Naive thymus-derived CD8-positive, alpha-beta T cell (primary cell): Measurements from ENCODE around the gene SHTN1. TPM values are rescaled to one million over a fixed set of nuclear protein-coding genes. Genes with fewer than 3 reads are reported as not detected.

ENCODE experiments used
- ATAC-seq, 2 donors: fragments of 150-1000 bp; cut with Tn5 transposase in 1 of 2; sonication (Bioruptor Pico), chemical (Tn5 transposase) in 1 of 2; 1 replicate in 1 of 2; 2 replicates in 1 of 2; pipeline ENCODE4 v1.10.0; 2021; ENCODE audit warnings: mild to moderate bottlenecking in 2 of 2, moderate library complexity in 2 of 2
- POLR2A ChIA-PET: fragments of 350-600 bp; sonication (Branson Sonifier 250); formaldehyde crosslinking; loops from one replicate; lab custom pipeline; 2021; ENCODE audit warnings: antibody characterized with exemption; lab: Charles Lee
- DNase-seq, 10 donors: peaks; one replicate each; pipeline versions ENCODE4 v3.0.0 to v3.0.0-alpha.2; 2020 to 2022
- H3K27ac Mint-ChIP-seq, 10 donors: one replicate each; pipeline ENCODE4 v1.8.0; 2020 to 2022; ENCODE audit warnings: mild to moderate bottlenecking in 10 of 10, mixed read lengths in 10 of 10, moderate library complexity in 4 of 10, inconsistent platforms in 1 of 10
- H3K27me3 Mint-ChIP-seq, 5 donors: one replicate each; pipeline ENCODE4 v1.8.0; 2021 to 2022; ENCODE audit warnings: mixed read lengths in 5 of 5
- H3K36me3 Mint-ChIP-seq, 3 donors: one replicate each; pipeline ENCODE4 v1.8.0; 2020 to 2022; ENCODE audit warnings: mixed read lengths in 3 of 3, mild to moderate bottlenecking in 2 of 3, inconsistent platforms in 1 of 3
- H3K4me1 Mint-ChIP-seq, 4 donors: one replicate each; pipeline ENCODE4 v1.8.0; 2021 to 2022; ENCODE audit warnings: mixed read lengths in 4 of 4
- H3K4me3 Mint-ChIP-seq, 10 donors: one replicate each; pipeline ENCODE4 v1.8.0; 2020 to 2022; ENCODE audit warnings: mild to moderate bottlenecking in 10 of 10, mixed read lengths in 10 of 10, moderate library complexity in 6 of 10, inconsistent platforms in 1 of 10
- H3K9me3 Mint-ChIP-seq, 9 donors: one replicate each; pipeline ENCODE4 v1.8.0; 2020 to 2022; ENCODE audit warnings: mixed read lengths in 9 of 9, mild to moderate bottlenecking in 3 of 9, inconsistent platforms in 1 of 9, moderate library complexity in 1 of 9
- polyA plus RNA-seq, 3 donors: library from polyadenylated mRNA; unstranded; fragments of 300-500 nt; fragmentation: Illumina TruSeq; gene quantifications; one replicate each; pipeline ENCODE4 v1.2.3, GENCODE V29; 2021
- total RNA-seq, 8 experiments: library from RNA in 2 of 8; stranded (reverse) in 2 of 8; gene quantifications; one replicate each; pipeline ENCODE4 v1.2.3 and lab custom pipeline; 2021 to 2026

SHTN1 gene
- total and polyA plus RNA-seq, 5 experiments from 2014 or later: 0.25 TPM; not detected in 4

DNA sequence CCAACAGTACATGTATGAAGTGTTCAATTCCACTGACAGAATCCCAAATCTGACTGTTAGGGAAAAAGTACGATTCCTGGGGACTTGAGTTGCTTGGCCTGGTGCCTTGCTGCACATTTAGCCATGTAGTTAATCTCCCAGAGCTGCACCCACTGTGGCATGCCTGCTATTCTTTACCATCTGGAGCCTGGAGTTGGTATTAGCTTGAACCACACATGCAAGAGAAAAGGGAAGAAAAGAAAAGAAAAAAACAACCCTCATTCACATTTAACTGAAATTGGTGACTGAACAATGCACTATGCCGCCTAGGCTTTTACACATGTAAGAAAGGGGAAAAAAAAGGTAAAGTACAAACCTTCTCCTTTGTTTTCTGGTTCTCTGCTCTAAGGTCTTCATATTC lies 26.1 kb downstream of the SHTN1 start:
- no peak overlapping the region for H3K4me3 Mint-ChIP-seq
- POLR2A ChIA-PET: no interaction called here
- ATAC-seq: no peak

DNA sequence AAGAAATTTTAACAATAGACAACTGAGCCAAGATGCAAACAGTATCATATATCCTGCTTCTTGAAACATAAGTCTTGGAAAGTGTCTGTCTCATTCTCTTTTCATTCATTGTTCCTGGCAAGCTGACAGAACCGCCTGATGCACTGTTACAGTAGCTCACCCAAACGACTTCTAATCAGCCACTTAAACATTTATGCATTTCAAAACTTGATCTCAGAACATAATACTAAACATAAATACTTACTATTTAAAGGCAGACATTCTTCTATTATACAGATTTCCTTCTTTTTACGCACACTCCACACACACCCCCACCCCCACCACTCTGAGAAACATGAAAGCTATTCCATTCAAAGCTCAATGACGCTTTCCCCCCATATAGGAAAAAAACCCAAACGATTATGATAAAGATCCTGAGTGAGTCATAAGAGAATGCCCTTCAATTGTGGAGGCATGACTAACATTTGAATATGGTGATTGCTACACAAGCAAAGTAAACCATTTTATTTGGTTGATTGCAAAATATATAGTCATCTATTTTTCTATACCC lies 30.5 kb downstream of the SHTN1 start:
- no peaks in the 10 kb centered on the region for H3K36me3 Mint-ChIP-seq
- POLR2A ChIA-PET: no interaction called here
- no peak for ATAC-seq
- no peak overlapping the region for H3K4me3 Mint-ChIP-seq
- peaks cover 0 to 3% (median 0%) of the 10 kb centered on the region in 9 donors for H3K9me3 Mint-ChIP-seq
- no peak overlapping the region for H3K27ac Mint-ChIP-seq
- H3K4me1 Mint-ChIP-seq: no peaks in the 10 kb centered on the region
- peaks cover 0 to 27% (median 3%) of the 10 kb centered on the region in 5 donors for H3K27me3 Mint-ChIP-seq
- DNase-seq: no peak

More for the DNA sequence above, 26.1 kb downstream of the SHTN1 start:
- Mint-ChIP-seq H3K27ac (no peak overlapping the region), H3K4me1 (no peaks in the 10 kb centered on the region), H3K36me3 (no peaks in the 10 kb centered on the region), H3K27me3 (peaks cover 2 to 16% (median 7%) of the 10 kb centered on the region in 5 donors), H3K9me3 (no peaks in the 10 kb centered on the region)
- no peak for DNase-seq

DNA sequence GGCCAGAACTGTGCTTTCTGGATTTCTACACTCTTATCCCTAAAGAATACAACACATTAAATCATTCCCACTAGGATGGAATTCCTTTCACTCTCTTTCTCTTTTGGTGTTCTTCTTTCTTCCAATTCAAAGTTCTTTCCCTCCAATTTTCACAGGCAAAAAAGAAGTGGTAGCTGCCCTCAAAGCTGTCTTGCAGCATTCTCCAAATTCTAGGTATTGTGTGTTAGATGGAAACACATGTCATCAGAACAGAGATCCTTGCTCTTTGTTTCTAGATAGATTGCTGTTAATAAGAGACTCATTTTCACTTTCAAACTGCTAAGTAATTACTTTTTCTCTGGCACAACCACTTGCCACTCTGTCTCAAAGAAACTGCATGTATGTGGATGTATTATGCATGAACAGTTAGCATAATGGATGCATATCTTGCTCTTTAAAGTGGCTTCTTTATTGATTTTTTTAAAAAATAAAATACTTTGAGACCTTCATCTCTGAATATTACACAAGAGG lies 31.0 kb downstream of the SHTN1 start:
- DNase-seq (no peak), ATAC-seq (no peak)
- Mint-ChIP-seq H3K9me3 (peaks cover 0 to 3% (median 0%) of the 10 kb centered on the region in 9 donors), H3K27ac (no peak overlapping the region), H3K36me3 (no peaks in the 10 kb centered on the region), H3K27me3 (peaks cover 0 to 27% (median 3%) of the 10 kb centered on the region in 5 donors), H3K4me3 (no peak overlapping the region), H3K4me1 (no peaks in the 10 kb centered on the region)
- POLR2A ChIA-PET: no interaction called here

DNA sequence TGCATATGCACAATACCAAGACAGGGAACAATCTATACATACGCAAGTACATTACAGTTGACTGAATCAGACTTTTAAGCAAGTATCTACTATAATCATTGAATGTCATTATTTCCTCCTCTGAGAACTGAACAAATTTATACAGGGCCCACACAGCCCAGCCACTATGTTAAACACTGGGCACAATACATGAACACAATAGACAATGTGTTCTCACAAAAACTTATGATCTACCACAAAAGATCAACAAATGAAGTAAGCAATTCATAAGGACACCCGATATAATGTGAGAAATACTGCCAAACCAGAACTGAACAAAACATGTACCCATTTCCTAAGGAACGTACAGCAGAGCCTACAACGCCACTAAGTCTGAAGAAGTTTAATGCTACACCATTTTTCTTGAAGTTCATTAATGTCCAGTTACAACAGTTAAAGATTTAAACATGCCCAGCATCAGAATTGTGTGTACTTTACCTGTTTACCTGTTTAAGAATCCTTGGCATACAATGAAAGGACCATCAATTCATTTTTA lies 31.5 kb downstream of the SHTN1 start:
- Mint-ChIP-seq H3K27me3 (peaks cover 0 to 27% (median 3%) of the 10 kb centered on the region in 5 donors), H3K9me3 (peaks cover 0 to 3% (median 0%) of the 10 kb centered on the region in 9 donors), H3K36me3 (no peaks in the 10 kb centered on the region), H3K27ac (no peak overlapping the region), H3K4me1 (no peaks in the 10 kb centered on the region), H3K4me3 (no peak overlapping the region)
- DNase-seq: no peak
- no peak for ATAC-seq
- POLR2A ChIA-PET: no interaction called here

DNA sequence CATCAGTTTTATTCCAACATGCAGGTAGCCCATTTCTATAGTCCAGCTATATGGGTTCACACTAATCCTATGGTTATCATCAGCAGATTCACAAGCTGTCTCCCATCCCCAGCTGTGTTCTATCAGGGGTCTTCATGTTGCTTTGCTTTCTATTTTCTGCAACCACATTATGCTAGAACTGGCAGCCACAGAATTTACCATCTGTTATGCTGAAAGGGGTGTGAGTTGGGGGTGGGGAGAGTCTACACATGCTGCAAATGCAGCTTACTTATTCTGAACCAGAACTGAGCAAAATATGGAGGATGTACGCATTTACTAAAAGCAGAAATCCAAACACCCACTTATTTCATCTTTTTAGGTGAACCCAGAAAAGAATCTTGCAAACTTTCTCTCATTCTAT lies 32.9 kb downstream of the SHTN1 start:
- DNase-seq: no peak
- Mint-ChIP-seq H3K27ac (no peak overlapping the region), H3K4me3 (no peak overlapping the region), H3K9me3 (peaks cover 0 to 3% (median 0%) of the 10 kb centered on the region in 9 donors), H3K36me3 (no peaks in the 10 kb centered on the region), H3K27me3 (peaks cover 0 to 22% (median 2%) of the 10 kb centered on the region in 5 donors), H3K4me1 (no peaks in the 10 kb centered on the region)
- POLR2A ChIA-PET: no interaction called here
- ATAC-seq: no peak

DNA sequence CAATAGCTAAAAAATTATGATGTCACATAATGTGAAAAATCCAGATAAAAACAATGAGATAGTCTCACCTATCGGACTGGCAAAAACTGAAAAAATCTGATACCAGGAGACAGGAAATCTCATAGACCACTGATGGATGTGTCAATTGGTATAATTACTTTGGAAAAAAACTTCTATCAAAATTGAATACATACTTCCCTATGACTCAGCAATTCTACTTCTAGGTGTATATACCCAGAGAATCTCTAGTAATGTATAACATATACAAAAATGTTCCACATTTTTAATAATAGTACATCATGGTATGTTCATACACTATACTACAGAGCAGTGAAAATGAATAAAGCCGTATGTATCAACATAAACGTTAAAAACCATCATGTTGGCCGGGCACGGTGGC lies 34.9 kb downstream of the SHTN1 start:
- Mint-ChIP-seq H3K36me3 (no peaks in the 10 kb centered on the region), H3K4me3 (no peak overlapping the region), H3K4me1 (no peaks in the 10 kb centered on the region), H3K9me3 (peaks cover 0 to 3% (median 0%) of the 10 kb centered on the region in 9 donors), H3K27me3 (peaks cover 0 to 14% (median 2%) of the 10 kb centered on the region in 5 donors), H3K27ac (no peak overlapping the region)
- POLR2A ChIA-PET: no interaction called here
- ATAC-seq (no peak), DNase-seq (no peak)

DNA sequence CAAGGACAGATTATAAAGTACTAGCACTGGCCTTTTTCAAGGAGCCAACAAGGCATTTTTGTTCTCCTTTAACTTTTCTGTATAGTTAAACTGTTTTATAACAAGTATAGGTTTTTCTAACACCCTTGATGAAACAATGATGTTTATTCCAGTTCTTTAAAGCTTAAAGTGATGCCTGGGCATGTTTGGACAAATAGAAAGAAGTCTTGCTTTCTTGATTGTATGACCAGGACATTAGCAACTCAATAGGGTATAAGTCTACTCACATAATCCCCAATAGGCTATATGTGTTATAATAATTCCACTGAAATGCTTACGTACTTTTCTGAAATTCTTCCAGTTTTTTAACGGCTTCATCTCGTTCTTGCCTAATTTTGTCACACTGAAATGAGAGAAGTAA lies 36.7 kb downstream of the SHTN1 start:
- DNase-seq: no peak
- ATAC-seq: no peak
- no peak overlapping the region for H3K27ac Mint-ChIP-seq
- H3K27me3 Mint-ChIP-seq: peaks cover 0 to 8% (median 2%) of the 10 kb centered on the region in 5 donors
- H3K36me3 Mint-ChIP-seq: no peaks in the 10 kb centered on the region
- H3K4me1 Mint-ChIP-seq: no peaks in the 10 kb centered on the region
- H3K4me3 Mint-ChIP-seq: no peak overlapping the region
- POLR2A ChIA-PET: no interaction called here
- H3K9me3 Mint-ChIP-seq: peaks cover 0 to 4% (median 0%) of the 10 kb centered on the region in 9 donors

DNA sequence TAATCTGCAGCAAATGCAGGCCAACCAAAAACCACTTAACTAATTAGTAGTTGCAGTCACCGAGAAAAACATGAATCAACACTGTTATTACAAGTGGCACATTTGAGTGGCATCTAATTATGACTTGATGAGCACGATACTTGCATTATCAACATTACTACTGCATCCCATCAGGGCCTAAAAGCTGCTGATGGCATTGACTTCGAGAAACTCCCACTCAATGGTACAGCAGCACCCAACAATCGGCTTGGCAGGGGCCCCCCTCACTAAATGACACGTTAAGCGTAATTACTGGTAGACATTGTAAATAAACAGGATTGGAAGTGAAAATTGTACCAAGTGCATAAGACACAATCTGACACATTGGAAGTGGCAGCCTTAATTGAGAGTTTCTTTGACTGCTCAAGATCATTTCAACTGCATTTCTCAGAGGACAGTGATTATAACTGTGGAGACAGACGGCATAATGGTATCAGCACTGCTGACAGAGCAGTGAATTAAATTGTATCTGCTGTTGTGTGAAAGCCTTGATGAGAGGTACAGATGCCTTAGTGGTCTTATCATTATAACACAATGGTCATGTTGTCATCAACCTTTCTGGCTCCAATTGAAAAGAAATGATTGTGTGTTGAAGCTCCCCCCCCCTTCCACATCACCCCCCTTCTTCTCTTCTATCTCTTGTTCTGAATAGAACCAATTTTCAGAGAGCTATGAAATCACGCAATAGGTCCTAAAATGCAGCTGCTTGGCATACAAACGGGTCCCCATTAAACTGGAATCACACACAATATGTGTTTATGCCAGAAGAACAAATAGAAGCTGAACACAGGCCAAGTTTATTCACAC lies 43.4 kb downstream of the SHTN1 start:
- H3K27ac Mint-ChIP-seq: peak overlapping the region in 1 of 10 donors; percentile 29
- no peak overlapping the region for H3K4me3 Mint-ChIP-seq
- H3K36me3 Mint-ChIP-seq: no peaks in the 10 kb centered on the region
- peaks cover 0 to 6% (median 0%) of the 10 kb centered on the region in 5 donors for H3K27me3 Mint-ChIP-seq
- peaks cover 0 to 4% (median 0%) of the 10 kb centered on the region in 9 donors for H3K9me3 Mint-ChIP-seq
- POLR2A ChIA-PET: no interaction called here
- ATAC-seq (no peak), DNase-seq (no peak)
- H3K4me1 Mint-ChIP-seq: no peaks in the 10 kb centered on the region

DNA sequence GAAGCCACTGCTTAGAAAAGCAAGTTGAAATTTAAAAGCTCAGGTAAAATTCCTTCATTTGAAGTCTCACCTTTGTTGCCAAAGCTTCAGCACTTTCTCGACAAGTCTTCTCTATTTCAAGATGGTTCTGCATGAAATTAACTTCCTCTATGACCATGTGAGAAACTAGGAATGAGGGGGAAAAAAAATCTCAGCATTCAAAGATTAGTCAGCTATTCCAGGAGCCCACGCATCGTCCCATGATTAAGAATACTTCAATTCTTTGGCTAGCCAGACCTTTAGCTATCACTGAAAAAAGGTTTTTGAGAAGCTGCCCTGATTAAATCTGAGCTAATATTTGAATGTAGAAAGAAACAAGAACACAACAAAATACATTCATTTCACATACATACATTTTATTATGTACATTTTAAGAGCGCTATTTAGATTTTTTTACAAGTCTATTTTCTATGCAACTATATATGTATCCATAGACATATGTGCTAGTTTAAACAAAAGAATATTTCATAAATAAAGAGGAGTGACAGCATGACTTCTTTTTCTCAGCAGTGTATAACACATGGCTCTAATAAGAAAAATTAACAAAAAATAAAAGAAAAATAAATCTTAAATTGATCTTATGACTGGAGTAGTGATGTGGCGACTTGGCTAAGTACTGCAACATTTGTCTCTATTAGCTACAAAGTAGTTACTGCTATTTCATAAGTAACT lies 44.8 kb downstream of the SHTN1 start:
- Mint-ChIP-seq H3K4me1 (no peaks in the 10 kb centered on the region), H3K36me3 (no peaks in the 10 kb centered on the region), H3K27ac (no peak overlapping the region), H3K27me3 (peaks cover 0 to 7% (median 5%) of the 10 kb centered on the region in 5 donors), H3K9me3 (peaks cover 0 to 4% (median 0%) of the 10 kb centered on the region in 9 donors), H3K4me3 (no peak overlapping the region)
- DNase-seq: no peak
- POLR2A ChIA-PET: no interaction called here
- ATAC-seq: no peak

DNA sequence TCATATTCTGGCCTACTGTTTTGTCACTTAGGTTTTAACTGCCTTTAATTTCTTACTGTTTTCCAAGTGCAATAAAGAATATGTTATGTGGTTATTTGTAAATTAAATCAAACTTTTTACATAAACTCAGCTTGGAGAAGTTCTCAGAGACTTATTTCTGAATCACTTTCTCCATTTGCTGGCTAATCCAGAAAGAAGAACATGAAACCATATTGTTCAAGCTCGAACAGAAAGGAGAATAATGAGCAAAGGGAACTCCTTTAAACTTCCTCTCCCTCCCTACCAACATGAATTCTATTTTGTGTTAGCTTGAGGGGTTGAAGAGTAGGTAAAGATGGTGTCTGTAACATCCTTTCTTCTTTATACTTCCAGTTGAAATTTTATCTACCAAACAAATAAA lies 52.3 kb downstream of the SHTN1 start:
- Mint-ChIP-seq H3K4me1 (no peaks in the 10 kb centered on the region), H3K9me3 (no peaks in the 10 kb centered on the region), H3K27me3 (peaks cover 0 to 9% (median 8%) of the 10 kb centered on the region in 5 donors), H3K27ac (no peak overlapping the region), H3K36me3 (no peaks in the 10 kb centered on the region), H3K4me3 (no peak overlapping the region)
- POLR2A ChIA-PET: no interaction called here
- DNase-seq: no peak
- ATAC-seq: no peak

DNA sequence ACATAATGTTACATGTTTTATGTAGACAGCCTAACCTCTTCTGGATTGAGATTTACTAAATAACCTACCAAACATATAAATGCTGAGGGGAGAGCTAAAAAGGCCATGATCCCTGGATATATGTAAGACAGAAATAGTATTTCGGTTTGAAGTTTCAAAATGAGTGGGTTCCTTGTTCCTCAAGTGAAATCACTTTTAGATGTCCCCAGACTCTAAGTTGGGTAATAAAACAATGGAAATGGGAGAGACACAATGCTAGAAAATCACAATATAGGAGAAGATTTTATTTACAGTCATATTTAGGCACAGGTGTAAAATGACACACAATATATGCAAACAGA lies 56.5 kb downstream of the SHTN1 start:
- H3K27me3 Mint-ChIP-seq: peaks cover 0 to 10% (median 4%) of the 10 kb centered on the region in 5 donors
- no peaks in the 10 kb centered on the region for H3K36me3 Mint-ChIP-seq
- POLR2A ChIA-PET: no interaction called here
- DNase-seq (no peak), ATAC-seq (no peak)
- no peaks in the 10 kb centered on the region for H3K9me3 Mint-ChIP-seq
- H3K4me1 Mint-ChIP-seq: no peaks in the 10 kb centered on the region
- H3K27ac Mint-ChIP-seq: no peak overlapping the region
- no peak overlapping the region for H3K4me3 Mint-ChIP-seq

DNA sequence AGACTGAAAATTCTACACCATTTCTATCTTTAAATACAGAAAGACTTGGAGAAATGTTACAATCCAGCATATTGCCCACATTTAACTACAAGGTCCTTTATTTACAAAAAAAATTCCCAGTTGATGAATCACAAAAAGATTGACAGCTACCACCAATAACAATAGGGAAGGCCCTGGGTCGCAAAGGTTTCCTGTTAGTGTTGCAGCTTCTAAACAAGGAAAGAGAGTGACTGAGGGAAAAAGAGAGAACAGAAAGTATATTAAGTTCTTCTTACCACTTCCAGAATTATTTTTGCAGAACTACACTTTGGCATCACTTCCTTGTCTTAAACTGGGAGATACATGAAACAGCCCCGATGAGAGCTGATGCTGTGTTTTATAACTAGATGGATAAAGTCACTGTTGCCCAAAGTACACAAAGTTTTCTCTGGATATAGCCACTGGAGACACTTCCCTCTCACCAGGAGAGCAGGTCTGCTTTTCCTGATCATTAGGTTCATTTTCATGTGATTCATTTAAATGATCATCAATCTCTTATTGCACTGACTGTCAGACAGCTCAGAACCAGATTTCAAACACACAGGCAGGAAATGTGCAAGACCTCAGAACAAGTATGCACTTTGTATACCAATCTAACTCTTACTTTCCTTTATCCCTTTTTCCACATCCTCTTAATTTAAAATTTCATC lies 57.0 kb downstream of the SHTN1 start:
- Mint-ChIP-seq H3K9me3 (peaks cover 0 to 2% (median 0%) of the 10 kb centered on the region in 9 donors), H3K4me3 (no peak overlapping the region), H3K27me3 (peaks cover 0 to 16% (median 8%) of the 10 kb centered on the region in 5 donors), H3K27ac (no peak overlapping the region), H3K36me3 (no peaks in the 10 kb centered on the region), H3K4me1 (no peaks in the 10 kb centered on the region)
- POLR2A ChIA-PET: no interaction called here
- DNase-seq: no peak
- ATAC-seq: no peak
